Measurements from ENCODE around the gene BBS9. TPM values are rescaled to one million over a fixed set of nuclear protein-coding genes. Genes with fewer than 3 reads are reported as not detected.

Gene BBS9
- total RNA-seq, 1 donor from 2014 or later: 16.2 TPM

DNA sequence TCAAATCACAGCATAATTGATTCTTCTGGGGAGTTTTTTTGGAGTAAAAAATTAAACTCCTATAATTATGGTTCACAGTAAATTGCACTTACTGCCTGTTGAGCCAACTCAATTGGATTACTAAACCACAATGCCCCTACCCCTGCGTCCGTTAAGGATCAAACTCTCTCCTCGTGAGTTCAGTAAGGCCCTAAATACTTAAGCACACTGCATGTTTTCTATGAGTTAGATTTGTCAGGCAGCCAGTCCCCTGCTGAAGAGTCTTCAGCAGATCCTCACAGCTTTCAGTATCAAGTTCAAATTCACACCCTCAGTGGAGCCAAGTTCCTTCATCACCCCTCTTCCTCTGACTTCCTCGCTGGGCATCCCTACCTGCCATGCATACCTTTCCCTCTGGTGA is 501.0 kb downstream of the BBS9 start:
- Mint-ChIP-seq H3K4me3 (no peak overlapping the region), H3K9me3 (no peaks in the 10 kb centered on the region), H3K36me3 (ENCODE audit: low read depth) (no peaks in the 10 kb centered on the region), H3K27ac (ENCODE audit: unreplicated experiment) (no peak overlapping the region), H3K27me3 (ENCODE audit: low read depth) (no peaks in the 10 kb centered on the region), H3K4me1 (peaks cover 4% of the 10 kb centered on the region)
- no peak for DNase-seq (ENCODE audit: low read depth, low spot score)
- TF ChIP-seq, protein P1, sequence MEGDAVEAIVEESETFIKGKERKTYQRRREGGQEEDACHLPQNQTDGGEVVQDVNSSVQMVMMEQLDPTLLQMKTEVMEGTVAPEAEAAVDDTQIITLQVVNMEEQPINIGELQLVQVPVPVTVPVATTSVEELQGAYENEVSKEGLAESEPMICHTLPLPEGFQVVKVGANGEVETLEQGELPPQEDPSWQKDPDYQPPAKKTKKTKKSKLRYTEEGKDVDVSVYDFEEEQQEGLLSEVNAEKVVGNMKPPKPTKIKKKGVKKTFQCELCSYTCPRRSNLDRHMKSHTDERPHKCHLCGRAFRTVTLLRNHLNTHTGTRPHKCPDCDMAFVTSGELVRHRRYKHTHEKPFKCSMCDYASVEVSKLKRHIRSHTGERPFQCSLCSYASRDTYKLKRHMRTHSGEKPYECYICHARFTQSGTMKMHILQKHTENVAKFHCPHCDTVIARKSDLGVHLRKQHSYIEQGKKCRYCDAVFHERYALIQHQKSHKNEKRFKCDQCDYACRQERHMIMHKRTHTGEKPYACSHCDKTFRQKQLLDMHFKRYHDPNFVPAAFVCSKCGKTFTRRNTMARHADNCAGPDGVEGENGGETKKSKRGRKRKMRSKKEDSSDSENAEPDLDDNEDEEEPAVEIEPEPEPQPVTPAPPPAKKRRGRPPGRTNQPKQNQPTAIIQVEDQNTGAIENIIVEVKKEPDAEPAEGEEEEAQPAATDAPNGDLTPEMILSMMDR (conservative IDR thresholded peaks at IDR 0.05): no peak

DNA sequence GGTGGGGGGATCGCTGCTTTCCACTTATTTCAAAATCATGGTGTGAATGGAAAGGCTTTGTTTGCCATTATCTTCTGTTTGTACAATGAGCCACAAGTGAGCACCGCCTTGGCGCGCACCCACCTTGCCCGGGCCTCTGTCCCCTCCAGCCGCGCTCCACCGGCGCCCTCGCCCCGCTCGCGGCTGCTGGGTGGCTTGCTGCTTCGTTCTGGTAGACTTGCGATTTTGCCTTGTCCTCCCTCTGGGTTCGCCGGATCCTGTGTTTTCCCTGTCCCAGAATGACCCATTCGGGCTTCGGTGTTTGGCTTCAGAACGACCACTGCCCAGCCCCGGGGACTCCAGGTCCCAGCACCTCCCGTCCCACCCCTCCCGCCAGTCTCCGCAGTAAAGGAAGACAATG is 503.0 kb downstream of the BBS9 start:
- Mint-ChIP-seq H3K4me3 (no peak overlapping the region), H3K27ac (ENCODE audit: unreplicated experiment) (no peak overlapping the region), H3K4me1 (peaks cover 4% of the 10 kb centered on the region), H3K27me3 (ENCODE audit: low read depth) (no peaks in the 10 kb centered on the region), H3K36me3 (ENCODE audit: low read depth) (no peaks in the 10 kb centered on the region), H3K9me3 (no peaks in the 10 kb centered on the region)
- TF ChIP-seq, protein P1 (conservative IDR thresholded peaks at IDR 0.05): no peak
- DNase-seq (ENCODE audit: low read depth, low spot score): no peak

DNA sequence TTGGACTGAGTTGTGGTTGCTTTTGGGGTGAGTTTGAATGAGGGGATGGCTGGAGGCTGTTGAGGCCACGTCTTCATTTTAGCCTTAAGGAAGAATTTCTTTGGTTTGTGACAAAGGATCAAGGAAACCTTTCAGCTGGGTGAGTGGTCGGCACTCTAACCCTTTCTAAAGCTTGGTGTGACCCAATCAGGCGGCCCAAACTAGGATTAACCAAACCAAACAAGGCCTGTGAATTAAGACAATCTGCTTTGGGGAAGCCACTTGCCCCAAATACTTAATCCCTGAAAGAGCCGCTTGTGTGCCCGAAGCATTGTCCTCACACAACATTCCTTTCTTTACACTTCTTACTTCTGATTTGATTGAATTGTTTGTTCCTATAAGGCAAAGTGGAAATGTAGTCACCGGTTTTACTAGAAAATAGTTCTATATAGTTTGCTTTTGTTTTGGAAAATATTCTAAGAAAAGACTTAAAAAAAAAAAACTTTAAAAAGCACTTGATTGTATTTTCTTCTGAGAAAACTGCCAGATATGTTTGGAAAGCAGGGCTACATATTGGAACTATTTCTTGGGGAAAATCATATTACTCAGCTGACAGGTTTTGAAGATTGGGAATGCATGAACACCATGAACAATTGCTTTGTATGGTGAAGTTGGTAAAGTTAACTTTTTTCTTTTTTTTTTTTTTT is 503.6 kb downstream of the BBS9 start:
- no peaks in the 10 kb centered on the region for H3K36me3 Mint-ChIP-seq (ENCODE audit: low read depth)
- DNase-seq (ENCODE audit: low read depth, low spot score): no peak
- H3K27me3 Mint-ChIP-seq (ENCODE audit: low read depth): no peaks in the 10 kb centered on the region
- H3K4me1 Mint-ChIP-seq: peaks cover 4% of the 10 kb centered on the region
- no peak overlapping the region for H3K4me3 Mint-ChIP-seq
- peak overlapping the region; percentile 81 for H3K27ac Mint-ChIP-seq (ENCODE audit: unreplicated experiment)
- TF ChIP-seq, protein P1 (conservative IDR thresholded peaks at IDR 0.05): no peak
- no peaks in the 10 kb centered on the region for H3K9me3 Mint-ChIP-seq

DNA sequence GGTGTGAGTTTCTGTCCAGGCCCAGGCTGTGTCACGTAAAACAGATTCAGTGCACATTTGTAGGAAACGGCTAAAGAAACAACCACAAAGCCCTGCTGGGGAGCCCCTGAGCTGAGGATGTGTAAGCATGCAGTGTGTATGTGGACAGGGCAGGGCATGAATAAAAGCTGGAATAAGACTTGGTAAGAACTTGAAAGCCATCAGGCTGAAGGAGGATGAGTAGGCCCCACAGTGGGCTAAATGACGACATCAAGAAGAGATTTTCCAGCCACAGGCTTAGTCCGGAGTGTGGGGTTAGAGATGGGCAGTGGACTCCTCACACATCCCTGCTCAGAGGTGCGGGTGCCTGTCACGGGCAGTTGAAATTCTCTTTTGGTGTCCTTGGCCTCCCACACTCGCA is 505.2 kb downstream of the BBS9 start:
- Mint-ChIP-seq H3K4me3 (no peak overlapping the region), H3K4me1 (peaks cover 4% of the 10 kb centered on the region), H3K27me3 (ENCODE audit: low read depth) (no peaks in the 10 kb centered on the region), H3K9me3 (no peaks in the 10 kb centered on the region), H3K36me3 (ENCODE audit: low read depth) (no peaks in the 10 kb centered on the region), H3K27ac (ENCODE audit: unreplicated experiment) (no peak overlapping the region)
- TF ChIP-seq, protein P1 (conservative IDR thresholded peaks at IDR 0.05): no peak
- DNase-seq (ENCODE audit: low read depth, low spot score): no peak

DNA sequence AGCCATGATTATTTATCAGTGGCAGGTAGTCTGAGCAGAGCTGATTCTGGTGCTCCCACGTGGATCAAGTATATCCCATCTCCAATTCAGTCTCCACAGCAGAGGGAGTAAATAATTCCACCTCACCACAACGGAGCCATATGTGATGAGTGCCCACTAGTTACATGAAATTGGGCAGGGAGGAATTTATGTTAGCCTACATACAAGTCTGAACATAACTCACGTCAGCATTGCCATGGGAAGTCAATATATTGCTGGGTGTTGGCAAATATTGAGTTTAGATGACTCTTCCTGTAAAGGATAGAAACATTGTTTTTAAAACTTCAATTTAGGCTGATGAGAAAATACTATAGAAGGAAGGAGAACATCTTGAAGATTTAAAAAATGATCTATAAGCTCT is 507.0 kb downstream of the BBS9 start:
- no peaks in the 10 kb centered on the region for H3K9me3 Mint-ChIP-seq
- no peak overlapping the region for H3K27ac Mint-ChIP-seq (ENCODE audit: unreplicated experiment)
- no peaks in the 10 kb centered on the region for H3K27me3 Mint-ChIP-seq (ENCODE audit: low read depth)
- DNase-seq (ENCODE audit: low read depth, low spot score): no peak
- H3K4me1 Mint-ChIP-seq: peaks cover 4% of the 10 kb centered on the region
- no peak overlapping the region for H3K4me3 Mint-ChIP-seq
- no peaks in the 10 kb centered on the region for H3K36me3 Mint-ChIP-seq (ENCODE audit: low read depth)
- TF ChIP-seq, protein P1 (conservative IDR thresholded peaks at IDR 0.05): no peak
